H9 (cell line): Measurements from ENCODE around the gene PEPD. TPM values are rescaled to one million over a fixed set of nuclear protein-coding genes. Genes with fewer than 3 reads are reported as not detected.

Source experiments
- DNase-seq: peaks from one replicate; pipeline ENCODE4 v3.0.0-alpha.2; 2017
- H2AFZ ChIP-seq: one replicate; pipeline ENCODE4 v1.6.1; 2013; ENCODE audit warnings: mild to moderate bottlenecking, low read length, control low read depth, moderate library complexity
- H2AK5ac ChIP-seq: 2 replicates; pipeline ENCODE4 v1.6.1; 2013; ENCODE audit warnings: low read length, control low read depth, mixed read lengths; ENCODE audit not compliant: insufficient read length
- H2BK120ac ChIP-seq: one replicate; pipeline ENCODE4 v1.6.1; 2013; ENCODE audit warnings: low read depth, mild to moderate bottlenecking, low read length, control low read depth, inconsistent platforms; ENCODE audit not compliant: poor library complexity, severe bottlenecking
- H2BK12ac ChIP-seq: 2 replicates; pipeline ENCODE4 v1.6.1; 2013; ENCODE audit warnings: low read length, control low read depth, mixed read lengths, low read depth; ENCODE audit not compliant: insufficient read length
- H2BK15ac ChIP-seq: 2 replicates; pipeline ENCODE4 v1.6.1; 2013; ENCODE audit warnings: low read depth, low read length, control low read depth
- H2BK20ac ChIP-seq: one replicate; pipeline ENCODE4 v1.6.1; 2013; ENCODE audit warnings: low read depth, mild to moderate bottlenecking, low read length, control low read depth, inconsistent platforms; ENCODE audit not compliant: poor library complexity, severe bottlenecking
- H2BK5ac ChIP-seq: 2 replicates; pipeline ENCODE4 v1.6.1; 2013; ENCODE audit warnings: low read length, control low read depth, mixed read lengths; ENCODE audit not compliant: insufficient read length
- H3K14ac ChIP-seq: 2 replicates; pipeline ENCODE4 v1.6.1; 2013; ENCODE audit warnings: low read length, control low read depth; ENCODE audit not compliant: insufficient read depth
- H3K18ac ChIP-seq: 2 replicates; pipeline ENCODE4 v1.6.1; 2013; ENCODE audit warnings: low read depth, mild to moderate bottlenecking, mixed read lengths, low read length, control low read depth; ENCODE audit not compliant: insufficient read length
- H3K23ac ChIP-seq: 2 replicates; pipeline ENCODE4 v1.6.1; 2013; ENCODE audit warnings: low read length, control low read depth, mixed read lengths, low read depth; ENCODE audit not compliant: insufficient read length
- H3K23me2 ChIP-seq: 2 replicates; pipeline ENCODE4 v1.6.1; 2013; ENCODE audit warnings: low read depth, mild to moderate bottlenecking, mixed read lengths, low read length, control low read depth; ENCODE audit not compliant: insufficient read length, poor library complexity, severe bottlenecking
- H3K27ac ChIP-seq: 2 replicates; pipeline ENCODE4 v1.5.1; 2013; ENCODE audit warnings: low read length, control low read depth, mixed read lengths, low read depth; ENCODE audit not compliant: insufficient read length
- H3K27me3 ChIP-seq: 2 replicates; pipeline ENCODE4 v1.6.1; 2013; ENCODE audit warnings: low read length, control low read depth, inconsistent platforms; ENCODE audit not compliant: insufficient read depth
- H3K4ac ChIP-seq: 2 replicates; pipeline ENCODE4 v1.6.1; 2013; ENCODE audit warnings: low read depth, mild to moderate bottlenecking, control low read depth, inconsistent platforms, low read length, moderate library complexity
- H3K4me1 ChIP-seq: 2 replicates; pipeline ENCODE4 v1.6.1; 2013; ENCODE audit warnings: low read length, control low read depth, inconsistent platforms; ENCODE audit not compliant: insufficient read depth
- H3K4me2 ChIP-seq: 2 replicates; pipeline ENCODE4 v1.6.1; 2013; ENCODE audit warnings: low read length, control low read depth, mixed read lengths; ENCODE audit not compliant: insufficient read length, insufficient read depth
- H3K56ac ChIP-seq: 2 replicates; pipeline ENCODE4 v1.6.1; 2013; ENCODE audit warnings: low read depth, mild to moderate bottlenecking, mixed read lengths, low read length, control low read depth; ENCODE audit not compliant: insufficient read length
- H3K79me1 ChIP-seq: 2 replicates; pipeline ENCODE4 v1.6.1; 2013; ENCODE audit warnings: low read depth, mild to moderate bottlenecking, moderate library complexity, low read length, control low read depth, inconsistent platforms; ENCODE audit not compliant: insufficient read depth, poor library complexity, severe bottlenecking
- H3K79me2 ChIP-seq: 2 replicates; pipeline ENCODE4 v1.6.1; 2013; ENCODE audit warnings: low read length, control low read depth, inconsistent platforms; ENCODE audit not compliant: insufficient read depth
- H3K9ac ChIP-seq: 2 replicates; pipeline ENCODE4 v1.6.1; 2013; ENCODE audit warnings: low read length, control low read depth, mixed read lengths; ENCODE audit not compliant: insufficient read length; ENCODE audit errors: extremely low read depth
- H3K9me3 ChIP-seq: one replicate; pipeline ENCODE4 v1.6.1; 2013; ENCODE audit warnings: low read depth, low read length, inconsistent platforms; ENCODE audit not compliant: control insufficient read depth
- H3T11ph ChIP-seq: one replicate; pipeline ENCODE4 v1.6.1; 2013; ENCODE audit warnings: mild to moderate bottlenecking, low read length, control low read depth, inconsistent platforms
- H4K20me1 ChIP-seq: one replicate; pipeline ENCODE4 v1.6.1; 2013; ENCODE audit not compliant: control insufficient read depth, insufficient read length, insufficient read depth
- H4K5ac ChIP-seq: 2 replicates; pipeline ENCODE4 v1.6.1; 2013; ENCODE audit warnings: low read depth, mild to moderate bottlenecking, mixed read lengths, low read length, control low read depth; ENCODE audit not compliant: insufficient read length
- H4K8ac ChIP-seq: replicated peaks from 2 replicates; pipeline ENCODE4 v1.6.1; 2013; ENCODE audit warnings: low read length, control low read depth, mixed read lengths, low read depth; ENCODE audit not compliant: insufficient read length
- H4K91ac ChIP-seq: 2 replicates; pipeline ENCODE4 v1.6.1; 2013; ENCODE audit warnings: low read depth, mild to moderate bottlenecking, moderate library complexity, mixed read lengths, low read length, control low read depth; ENCODE audit not compliant: insufficient read length
- H3K27ac Mint-ChIP-seq, 3 experiments: 2 replicates in 2 of 3; 3 replicates in 1 of 3; pipeline ENCODE4 v1.8.0; 2020 to 2021; ENCODE audit warnings: mixed read lengths in 3 of 3, mild to moderate bottlenecking in 1 of 3, moderate library complexity in 1 of 3
- H3K27me3 Mint-ChIP-seq: 2 replicates; pipeline ENCODE4 v1.8.0; 2021; ENCODE audit warnings: low read depth, mild to moderate bottlenecking, moderate library complexity, mixed read lengths
- H3K36me3 Mint-ChIP-seq, 3 experiments: 2 replicates in 2 of 3; 3 replicates in 1 of 3; pipeline ENCODE4 v1.8.0; 2020 to 2021; ENCODE audit warnings: low read depth in 3 of 3, mixed read lengths in 3 of 3; ENCODE audit not compliant: insufficient read depth in 1 of 3
- H3K4me1 Mint-ChIP-seq, 2 experiments: 2 replicates each; pipeline ENCODE4 v1.8.0; 2020; ENCODE audit warnings: mixed read lengths in 2 of 2
- H3K4me3 Mint-ChIP-seq, 2 experiments: 2 replicates in 1 of 2; 3 replicates in 1 of 2; pipeline ENCODE4 v1.8.0; 2020 to 2021; ENCODE audit warnings: mild to moderate bottlenecking in 2 of 2, mixed read lengths in 2 of 2, moderate library complexity in 1 of 2
- H3K9me3 Mint-ChIP-seq, 2 experiments: 2 replicates in 1 of 2; 3 replicates in 1 of 2; pipeline ENCODE4 v1.8.0; 2020; ENCODE audit warnings: mild to moderate bottlenecking in 2 of 2, mixed read lengths in 2 of 2, moderate library complexity in 1 of 2
- WGBS: extraction: QIAGEN DNeasy Blood & Tissue Kit; methylation state at CpG from one replicate; pipeline ENCODE4 v1.1.7; 2013; ENCODE audit warnings: missing lambda C conversion rate, low lambda C conversion rate, mixed read lengths; ENCODE audit not compliant: insufficient read length; ENCODE audit errors: extremely low coverage; 5-methylcytosine and 5-hydroxymethylcytosine counted together
- total RNA-seq: library from RNA; stranded (reverse); gene quantifications from 2 replicates; pipeline ENCODE4 v1.2.1, GENCODE V29; 2021
- TF ChIP-seq, protein P1 (sequence below): fragments of 200-600 bp; sonication (generic); conservative IDR thresholded peaks from 3 replicates; pipeline ENCODE4 v1.8.0; 2021; ENCODE audit warnings: antibody characterized with exemption, mild to moderate bottlenecking

Gene PEPD
- total RNA-seq, 1 experiment from 2014 or later: 52.8 TPM

DNA sequence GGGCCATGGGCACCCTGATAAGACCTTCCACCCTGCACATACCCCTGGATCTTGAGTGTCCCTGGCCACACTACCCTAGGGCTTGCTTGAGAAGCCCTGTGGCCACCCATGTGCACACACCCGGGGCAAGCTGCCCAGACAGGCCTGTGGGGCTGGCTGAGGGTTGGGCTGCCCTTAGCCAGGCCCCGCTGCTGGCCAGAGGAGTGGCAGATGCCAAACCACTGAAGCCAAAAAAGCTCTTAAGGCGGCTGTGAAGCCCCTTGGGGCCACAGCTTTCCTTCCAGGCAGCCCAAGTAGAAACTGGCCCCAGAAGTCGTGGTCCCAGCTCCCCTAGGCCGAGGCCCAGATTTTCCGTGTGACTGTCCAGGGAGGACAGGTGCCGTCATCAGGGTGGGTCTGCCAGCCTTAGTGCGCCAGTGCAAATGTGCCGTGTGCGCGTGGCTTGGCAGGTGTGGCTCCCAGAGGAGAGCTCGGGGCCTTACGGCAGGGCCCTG lies 133.3 kb downstream of the PEPD start:
- H3K4me2 ChIP-seq: no peak overlapping the region
- no peak overlapping the region for H4K8ac ChIP-seq
- Mint-ChIP-seq H3K27ac (no peak overlapping the region; a peak in 1 of 7 replicates), H3K36me3 (peaks cover 0 to 7% (median 5%) of the 10 kb centered on the region in 3 experiments; a peak in 3 of 7 replicates), H3K27me3 (no peaks in the 10 kb centered on the region), H3K4me1 (peaks cover 0 to under 1% of the 10 kb centered on the region in 2 experiments; a peak in 1 of 4 replicates), H3K9me3 (no peaks in the 10 kb centered on the region), H3K4me3 (no peak overlapping the region)
- WGBS: no CpG with 5 or more reads among the region's 13 CpGs
- H2BK120ac ChIP-seq: no peak overlapping the region
- no peak overlapping the region for H3K23ac ChIP-seq
- H4K91ac ChIP-seq: no peak overlapping the region
- TF ChIP-seq, protein P1, sequence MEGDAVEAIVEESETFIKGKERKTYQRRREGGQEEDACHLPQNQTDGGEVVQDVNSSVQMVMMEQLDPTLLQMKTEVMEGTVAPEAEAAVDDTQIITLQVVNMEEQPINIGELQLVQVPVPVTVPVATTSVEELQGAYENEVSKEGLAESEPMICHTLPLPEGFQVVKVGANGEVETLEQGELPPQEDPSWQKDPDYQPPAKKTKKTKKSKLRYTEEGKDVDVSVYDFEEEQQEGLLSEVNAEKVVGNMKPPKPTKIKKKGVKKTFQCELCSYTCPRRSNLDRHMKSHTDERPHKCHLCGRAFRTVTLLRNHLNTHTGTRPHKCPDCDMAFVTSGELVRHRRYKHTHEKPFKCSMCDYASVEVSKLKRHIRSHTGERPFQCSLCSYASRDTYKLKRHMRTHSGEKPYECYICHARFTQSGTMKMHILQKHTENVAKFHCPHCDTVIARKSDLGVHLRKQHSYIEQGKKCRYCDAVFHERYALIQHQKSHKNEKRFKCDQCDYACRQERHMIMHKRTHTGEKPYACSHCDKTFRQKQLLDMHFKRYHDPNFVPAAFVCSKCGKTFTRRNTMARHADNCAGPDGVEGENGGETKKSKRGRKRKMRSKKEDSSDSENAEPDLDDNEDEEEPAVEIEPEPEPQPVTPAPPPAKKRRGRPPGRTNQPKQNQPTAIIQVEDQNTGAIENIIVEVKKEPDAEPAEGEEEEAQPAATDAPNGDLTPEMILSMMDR: no peak
- no peak overlapping the region for H2AK5ac ChIP-seq
- H3T11ph ChIP-seq: no peak overlapping the region
- no peaks in the 10 kb centered on the region for H3K4me1 ChIP-seq
- DNase-seq: no peak
- H3K18ac ChIP-seq: no peak overlapping the region
- H3K56ac ChIP-seq: no peak overlapping the region
- H3K23me2 ChIP-seq: no peaks in the 10 kb centered on the region
- no peak overlapping the region for H2BK12ac ChIP-seq
- H3K14ac ChIP-seq: no peak overlapping the region
- no peak overlapping the region for H2BK5ac ChIP-seq
- H3K79me2 ChIP-seq: peaks cover 1% of the 10 kb centered on the region; the same call in 1 of the 2 replicates
- H3K9me3 ChIP-seq: no peaks in the 10 kb centered on the region
- H2AFZ ChIP-seq: no peak overlapping the region
- H4K20me1 ChIP-seq: peaks cover 2% of the 10 kb centered on the region
- no peak overlapping the region for H2BK15ac ChIP-seq
- no peak overlapping the region for H2BK20ac ChIP-seq
- no peak overlapping the region for H3K4ac ChIP-seq
- H3K79me1 ChIP-seq: no peaks in the 10 kb centered on the region
- no peak overlapping the region for H3K27ac ChIP-seq
- H3K27me3 ChIP-seq: no peaks in the 10 kb centered on the region
- no peak overlapping the region for H3K9ac ChIP-seq
- H4K5ac ChIP-seq: no peak overlapping the region
